Measurements from ENCODE around the gene APEX2.
A peak's percentile ranks its signal among the peaks of the same experiment; 100 is the strongest.

Gene APEX2

DNA sequence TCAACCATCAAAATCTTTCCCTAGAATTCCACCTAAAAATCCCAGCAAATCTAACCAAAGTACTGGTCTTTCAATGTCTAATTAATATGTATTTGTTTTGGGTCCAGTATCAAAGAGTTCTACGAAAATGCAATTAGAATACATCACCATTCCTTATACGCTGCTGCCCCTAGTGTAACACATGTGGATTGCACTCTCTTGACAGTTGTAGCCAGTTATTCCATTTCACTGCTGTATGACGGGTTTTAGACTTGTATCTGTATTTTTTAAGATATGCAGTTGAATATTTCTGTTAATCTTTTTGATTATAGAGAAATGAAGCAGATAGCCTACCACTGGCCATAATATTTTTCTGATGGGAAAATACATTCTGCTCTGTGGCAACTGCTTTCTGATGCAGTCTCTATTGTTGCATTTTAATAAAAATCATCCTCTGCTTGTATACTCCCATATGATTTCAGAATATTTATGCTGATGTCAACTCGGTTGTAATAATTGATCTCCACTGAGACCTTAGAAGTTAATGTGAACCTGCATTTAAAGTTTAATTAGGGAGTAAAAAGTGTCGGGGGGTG is 57.6 kb downstream of the APEX2 start:
- H3K4me2 ChIP-seq (ENCODE audit: low read length) = peak overlapping the region; percentile 19; the same call in 1 of the 2 replicates
- TF ChIP-seq, protein P1, sequence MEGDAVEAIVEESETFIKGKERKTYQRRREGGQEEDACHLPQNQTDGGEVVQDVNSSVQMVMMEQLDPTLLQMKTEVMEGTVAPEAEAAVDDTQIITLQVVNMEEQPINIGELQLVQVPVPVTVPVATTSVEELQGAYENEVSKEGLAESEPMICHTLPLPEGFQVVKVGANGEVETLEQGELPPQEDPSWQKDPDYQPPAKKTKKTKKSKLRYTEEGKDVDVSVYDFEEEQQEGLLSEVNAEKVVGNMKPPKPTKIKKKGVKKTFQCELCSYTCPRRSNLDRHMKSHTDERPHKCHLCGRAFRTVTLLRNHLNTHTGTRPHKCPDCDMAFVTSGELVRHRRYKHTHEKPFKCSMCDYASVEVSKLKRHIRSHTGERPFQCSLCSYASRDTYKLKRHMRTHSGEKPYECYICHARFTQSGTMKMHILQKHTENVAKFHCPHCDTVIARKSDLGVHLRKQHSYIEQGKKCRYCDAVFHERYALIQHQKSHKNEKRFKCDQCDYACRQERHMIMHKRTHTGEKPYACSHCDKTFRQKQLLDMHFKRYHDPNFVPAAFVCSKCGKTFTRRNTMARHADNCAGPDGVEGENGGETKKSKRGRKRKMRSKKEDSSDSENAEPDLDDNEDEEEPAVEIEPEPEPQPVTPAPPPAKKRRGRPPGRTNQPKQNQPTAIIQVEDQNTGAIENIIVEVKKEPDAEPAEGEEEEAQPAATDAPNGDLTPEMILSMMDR (IDR thresholded peaks at IDR 0.05; ENCODE audit: low read length) = peak; percentile 72
- TF ChIP-seq EZH2 (IDR thresholded peaks at IDR 0.05; ENCODE audit: borderline replicate concordance, low read length) = no peak
- H3K4me1 ChIP-seq (ENCODE audit: insufficient read depth, low read length, severe bottlenecking) = peaks cover 9% of the 10 kb centered on the region
- H3K79me2 ChIP-seq (ENCODE audit: insufficient read depth, low read length) = no peaks in the 10 kb centered on the region
- H2AFZ ChIP-seq (ENCODE audit: low read length) = no peak overlapping the region
- H3K9me3 ChIP-seq (ENCODE audit: low read length) = no peaks in the 10 kb centered on the region
- H3K9me2 ChIP-seq (ENCODE audit: low read depth, low read length) = no peaks in the 10 kb centered on the region
- H4K20me1 ChIP-seq (ENCODE audit: insufficient read depth, low read length) = no peaks in the 10 kb centered on the region
- H3K9ac ChIP-seq (ENCODE audit: low read length) = no peak overlapping the region
- no peaks in the 10 kb centered on the region for H3K27me3 ChIP-seq (ENCODE audit: insufficient read depth, low read length)
- H3K27ac ChIP-seq (ENCODE audit: low read depth, low read length, poor library complexity, severe bottlenecking) = no peak overlapping the region
- no peaks in the 10 kb centered on the region for H3K36me3 ChIP-seq (ENCODE audit: insufficient read depth, low read length)
- H3K4me3 ChIP-seq (ENCODE audit: low read depth, low read length, poor library complexity, severe bottlenecking) = no peak overlapping the region
- H3F3A ChIP-seq (ENCODE audit: insufficient read depth, low read length) = no peaks in the 10 kb centered on the region

Data from OCI-LY1 (cell line).